GM19455 (cell line): ENCODE measurements around the gene PIAS1.
"Not testable (repeated sequence)": the region's sequence is repeated elsewhere in the genome, so short reads cannot be mapped to it uniquely, and the experiment has no call there.

ENCODE experiments used
- ATAC-seq: cut with Tn5 transposase; IDR thresholded peaks from one replicate; pipeline ENCODE4 v1.9.1; 2021; ENCODE audit not compliant: unreplicated experiment

Gene PIAS1

DNA sequence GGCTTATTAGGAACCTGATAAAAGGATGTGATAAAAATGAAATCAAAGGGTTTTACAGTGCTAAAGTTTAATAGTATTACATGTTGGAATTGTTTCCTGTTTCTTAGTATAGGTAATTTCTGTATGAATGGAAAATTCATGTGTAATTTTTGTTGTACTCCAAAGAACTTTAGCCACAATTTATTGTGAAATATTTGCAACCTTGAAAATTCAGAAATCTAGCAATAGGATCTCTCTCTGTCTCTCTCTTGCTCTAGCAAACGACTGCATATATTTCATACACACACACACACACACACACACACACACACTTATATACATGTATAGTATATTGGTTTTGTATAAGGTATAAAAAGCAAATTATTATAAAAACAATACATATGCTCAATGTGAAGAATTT, 59.6 kb downstream of the PIAS1 start:
- no peak for ATAC-seq

GRCh38 chr15:68114356-68114755, 60.2 kb downstream of the PIAS1 start:
- ATAC-seq, result no peak

DNA sequence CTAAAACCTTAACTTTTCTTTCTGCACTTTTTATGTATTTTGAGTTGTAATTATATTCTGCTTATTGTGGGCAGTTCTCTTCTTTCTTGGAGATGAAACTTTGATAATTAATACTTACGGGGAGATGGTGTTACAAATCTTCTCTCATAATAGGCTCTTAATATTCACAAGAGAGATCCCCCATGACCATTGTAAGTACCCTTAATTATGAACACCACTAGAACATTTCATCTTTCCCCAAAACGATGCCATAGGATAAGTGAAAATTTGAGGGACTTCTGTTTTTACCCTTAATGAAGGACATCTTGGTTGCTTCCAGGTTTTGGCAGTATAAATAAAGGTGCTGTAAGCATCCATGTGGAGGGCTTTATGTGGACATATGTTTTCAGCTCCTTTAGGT, 60.7 kb downstream of the PIAS1 start:
- ATAC-seq, result no peak

- ATAC-seq, result no peak
Measured at GRCh38 chr15:68124700-68125099, 70.6 kb downstream of the PIAS1 start.

DNA sequence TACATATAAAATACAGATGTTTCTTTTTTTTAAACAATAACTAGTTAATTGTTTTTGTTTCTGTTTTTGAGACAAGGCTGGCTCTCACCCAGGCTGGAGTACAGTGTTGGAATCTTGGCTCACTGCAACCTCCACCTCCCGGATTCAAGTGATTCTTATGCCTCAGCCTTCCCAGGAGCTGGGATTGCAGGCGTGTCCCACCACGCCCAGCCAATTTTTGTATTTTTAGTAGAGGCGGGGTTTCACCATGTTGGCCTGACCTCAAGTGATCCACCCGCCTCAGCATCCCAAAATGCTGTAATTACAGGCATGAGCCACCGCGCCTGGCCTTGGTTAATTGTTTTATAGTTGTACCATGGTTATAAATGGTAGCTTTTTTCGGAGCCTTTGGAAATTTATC, 72.3 kb downstream of the PIAS1 start:
- no peak for ATAC-seq

GRCh38 chr15:68129072-68129471, 75.0 kb downstream of the PIAS1 start:
- no peak for ATAC-seq

DNA sequence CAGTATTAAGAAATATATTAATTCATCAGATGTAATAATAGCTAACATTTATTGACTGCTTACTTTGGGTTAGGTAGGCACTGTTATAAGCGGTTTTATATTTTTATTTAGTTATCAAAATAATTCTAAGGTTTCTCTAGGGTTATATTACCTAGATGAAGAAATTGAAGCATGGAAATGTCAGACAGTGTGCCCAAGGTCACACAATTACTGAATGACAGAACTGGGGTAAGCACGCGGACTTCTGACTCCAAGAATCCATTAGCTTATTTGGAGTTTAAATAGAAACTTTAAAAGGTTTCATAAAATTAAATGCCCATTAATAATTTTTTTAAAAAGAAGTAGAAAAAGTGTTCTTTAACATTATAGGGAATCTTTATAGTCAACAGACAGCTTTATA, 76.7 kb downstream of the PIAS1 start:
- ATAC-seq, result no peak

- no peak for ATAC-seq
Measured at GRCh38 chr15:68137096-68137495, 83.0 kb downstream of the PIAS1 start.

- no peak for ATAC-seq
Measured at GRCh38 chr15:68143129-68143528, 89.0 kb downstream of the PIAS1 start.

DNA sequence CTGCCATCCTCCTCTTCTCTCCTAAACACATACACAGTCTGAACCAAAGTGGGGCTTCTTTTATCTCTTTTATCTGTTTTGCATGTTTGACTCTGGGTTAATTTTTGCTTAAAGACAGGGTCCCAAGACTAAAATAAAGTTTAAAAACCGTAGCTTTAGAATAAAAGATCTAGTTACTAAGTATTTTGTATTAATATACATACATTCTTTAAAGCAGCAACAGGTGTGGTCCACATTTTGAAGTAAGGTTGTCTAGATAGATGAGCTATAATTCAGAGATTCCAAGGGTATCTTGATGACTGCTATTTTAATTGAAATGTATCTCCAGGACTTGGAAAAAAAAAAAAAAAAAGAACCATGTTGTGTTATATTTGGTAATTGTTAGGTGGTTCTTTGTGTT, 89.7 kb downstream of the PIAS1 start:
- no peak for ATAC-seq

DNA sequence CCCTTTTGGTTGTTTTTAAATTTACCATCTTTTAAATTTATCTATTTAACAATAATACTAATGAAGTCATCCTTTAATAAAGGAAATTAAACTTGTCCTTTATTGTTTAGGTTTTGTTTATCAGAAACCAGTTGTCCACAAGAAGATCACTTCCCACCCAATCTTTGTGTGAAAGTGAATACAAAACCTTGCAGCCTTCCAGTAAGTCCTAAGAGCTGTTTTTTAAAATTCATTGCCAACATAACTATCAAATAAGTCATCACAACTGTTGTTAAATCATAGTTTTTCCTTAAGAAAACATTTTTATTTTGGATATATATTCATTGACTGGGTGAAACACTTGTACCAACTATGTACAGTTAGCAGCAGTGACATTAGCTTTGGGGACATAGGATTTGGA, 91.6 kb downstream of the PIAS1 start:
- no peak for ATAC-seq

- no peak for ATAC-seq
Measured at GRCh38 chr15:68148039-68148438, 93.9 kb downstream of the PIAS1 start.

DNA sequence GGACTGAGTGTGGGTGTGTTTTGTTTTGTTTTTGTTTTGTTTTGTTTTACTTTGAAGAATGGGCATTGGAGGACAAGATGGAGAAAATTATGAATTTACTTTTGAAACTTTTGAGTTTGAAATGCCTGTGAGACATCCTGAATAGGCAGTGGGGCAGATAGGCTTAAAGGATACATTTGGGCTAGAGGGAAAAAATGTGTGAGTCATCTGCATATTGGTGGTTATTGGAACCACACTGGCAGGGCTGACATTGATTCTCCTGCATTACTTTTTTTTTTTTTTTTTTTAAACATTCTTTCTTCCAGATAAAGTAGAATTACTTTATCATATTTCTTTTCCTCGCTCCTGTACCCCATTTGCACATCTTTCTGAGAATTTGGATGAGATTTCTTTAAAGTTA, 94.9 kb downstream of the PIAS1 start:
- no peak for ATAC-seq

DNA sequence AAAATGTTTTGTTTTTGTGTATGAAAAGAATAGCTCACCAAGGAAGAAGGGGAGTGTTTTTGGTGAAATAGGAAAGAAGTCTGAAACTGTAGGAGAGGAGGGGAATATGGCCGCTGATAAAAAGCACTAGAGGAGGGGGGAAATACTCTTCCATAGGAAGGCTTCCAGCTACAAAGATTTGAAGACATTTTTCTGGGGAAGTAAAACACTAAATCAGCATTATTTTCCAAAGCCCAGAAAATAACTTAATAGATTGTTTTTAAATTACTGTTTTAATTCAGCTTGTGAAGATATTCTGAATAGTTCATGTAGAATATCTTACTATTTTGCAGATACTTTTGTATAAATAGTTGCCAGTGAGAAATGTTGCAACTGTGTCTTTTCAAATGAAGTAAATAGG, 96.1 kb downstream of the PIAS1 start:
- ATAC-seq, result no peak

DNA sequence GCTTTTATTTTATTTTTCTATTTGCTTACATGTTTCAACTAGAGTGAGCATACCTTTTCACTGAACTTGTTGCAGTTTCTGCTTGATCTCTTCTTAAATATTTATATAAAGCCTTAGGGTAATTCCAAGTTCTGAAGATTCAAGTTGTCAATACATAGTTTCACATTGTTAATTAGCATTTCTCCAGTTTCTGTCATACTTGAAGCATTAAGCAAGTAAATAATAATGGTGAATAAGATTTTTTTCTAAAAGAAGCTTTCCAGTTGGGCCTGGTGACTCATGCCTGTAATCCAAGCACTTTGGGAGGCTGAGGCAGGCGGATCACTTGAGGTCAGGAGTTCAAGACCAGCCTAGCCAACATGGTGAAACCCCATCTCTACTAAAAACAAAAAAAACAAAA, 97.2 kb downstream of the PIAS1 start:
- no peak for ATAC-seq

- no peak for ATAC-seq
Measured at GRCh38 chr15:68152342-68152741, 98.2 kb downstream of the PIAS1 start.

DNA sequence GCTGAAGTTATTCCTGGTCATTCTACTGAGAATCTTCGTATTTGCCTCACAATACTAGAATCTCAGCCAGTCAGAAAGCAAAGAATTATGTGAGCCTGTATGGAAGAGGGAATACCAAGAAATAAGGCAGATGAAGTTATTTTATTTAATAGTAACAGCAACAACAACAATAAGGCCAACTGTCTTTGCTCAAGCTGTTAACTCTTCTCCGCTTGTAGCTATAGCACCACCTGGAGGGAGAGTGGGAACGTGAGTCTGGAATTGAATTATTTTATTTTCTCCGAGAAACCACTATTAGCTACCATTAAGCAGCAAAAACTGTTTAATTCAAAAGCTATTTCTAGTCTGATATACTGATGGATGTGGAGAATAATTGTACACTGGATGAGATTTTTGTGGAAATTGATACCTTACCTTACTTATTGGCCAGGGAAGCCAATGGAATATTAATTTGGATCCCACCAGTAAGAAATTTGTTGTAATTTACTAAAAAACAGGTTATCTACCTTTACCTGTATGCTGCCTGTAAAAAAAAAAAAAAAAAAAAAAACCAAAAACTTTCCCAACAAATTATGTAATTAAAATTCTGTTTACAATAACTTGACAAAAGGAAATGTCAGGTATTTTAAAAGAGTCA, 100.9 kb downstream of the PIAS1 start:
- no peak for ATAC-seq

- ATAC-seq, result no peak
Measured at GRCh38 chr15:68157074-68157473, 103.0 kb downstream of the PIAS1 start.

- no peak for ATAC-seq
Measured at GRCh38 chr15:68158046-68158628, 104.0 kb downstream of the PIAS1 start.

- ATAC-seq, result no peak
Measured at GRCh38 chr15:68163191-68163590, 109.1 kb downstream of the PIAS1 start.

DNA sequence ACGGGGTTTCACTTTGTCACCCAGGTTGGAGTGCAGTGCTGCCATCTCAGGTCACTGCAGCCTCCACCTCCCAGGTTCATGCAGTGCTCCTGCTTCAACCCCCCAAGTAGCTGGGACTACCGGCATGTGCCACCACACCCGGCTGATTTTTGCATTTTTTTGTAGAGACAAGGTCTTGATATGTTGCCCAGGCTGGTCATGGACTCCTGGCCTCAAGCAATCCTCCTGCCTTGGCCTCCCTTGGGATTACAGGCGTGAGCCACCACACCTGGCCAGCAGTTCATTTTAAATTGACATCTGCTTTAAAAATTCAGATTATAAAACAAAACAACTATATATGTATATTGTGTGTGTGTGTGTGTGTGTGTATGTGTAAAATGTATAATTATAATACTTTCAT, 112.7 kb downstream of the PIAS1 start:
- no peak for ATAC-seq

- not testable (repeated sequence) for ATAC-seq
Measured at GRCh38 chr15:68172037-68172436, 117.9 kb downstream of the PIAS1 start.

GRCh38 chr15:68173119-68173518, 119.0 kb downstream of the PIAS1 start:
- no peak for ATAC-seq
